GM19395 (cell line): ENCODE data around the gene SALL4.
"Not testable (repeated sequence)": the region's sequence is repeated elsewhere in the genome, so short reads cannot be mapped to it uniquely, and the experiment has no call there.

Experiments used
- ATAC-seq: cut with Tn5 transposase; IDR thresholded peaks from one replicate; pipeline ENCODE4 v1.9.1; 2021; ENCODE audit warnings: mild to moderate bottlenecking, moderate library complexity; ENCODE audit not compliant: unreplicated experiment

The SALL4 gene

GRCh38 chr20:51802170-51802751, at the start of gene SALL4:
TSS of gene SALL4 (minus strand) at chr20:51802521. CDS start at chr20:51802408, 113 bp downstream.
- ATAC-seq, result no peak

- no peak for ATAC-seq
These were observed 46.0 kb upstream of the SALL4 start for GRCh38 chr20:51848346-51848745.

GRCh38 chr20:51840865-51841264, 38.5 kb upstream of the SALL4 start:
- ATAC-seq, result no peak

GRCh38 chr20:51837876-51838420, 35.6 kb upstream of the SALL4 start:
- ATAC-seq, result no peak

GRCh38 chr20:51837436-51837835, 35.1 kb upstream of the SALL4 start:
- ATAC-seq, result no peak

- ATAC-seq, result no peak
These were observed 31.0 kb upstream of the SALL4 start for GRCh38 chr20:51833326-51833725.

DNA sequence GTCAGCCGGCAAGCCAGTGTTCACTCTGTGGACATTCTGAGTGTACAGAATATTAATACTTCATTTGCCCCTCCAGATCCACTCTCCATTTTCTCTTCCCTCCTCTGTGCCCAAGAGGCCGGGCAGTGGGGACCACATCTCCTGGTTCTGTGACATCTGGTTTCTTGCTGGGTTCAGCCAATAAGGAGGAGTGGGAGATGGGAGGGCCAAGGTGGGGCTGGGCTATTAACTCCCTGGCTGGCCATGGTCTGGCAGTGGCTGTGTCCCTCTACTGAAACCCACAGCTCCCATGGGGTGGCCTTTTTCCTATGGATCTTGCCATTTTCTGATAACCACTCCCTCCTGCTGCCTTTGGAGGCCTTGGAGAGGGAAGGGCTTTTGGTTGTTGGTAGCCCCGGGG, 30.0 kb upstream of the SALL4 start:
- ATAC-seq, result no peak

GRCh38 chr20:51831866-51832265, 29.5 kb upstream of the SALL4 start:
- ATAC-seq, result no peak

GRCh38 chr20:51830538-51830937, 28.2 kb upstream of the SALL4 start:
- ATAC-seq, result no peak

DNA sequence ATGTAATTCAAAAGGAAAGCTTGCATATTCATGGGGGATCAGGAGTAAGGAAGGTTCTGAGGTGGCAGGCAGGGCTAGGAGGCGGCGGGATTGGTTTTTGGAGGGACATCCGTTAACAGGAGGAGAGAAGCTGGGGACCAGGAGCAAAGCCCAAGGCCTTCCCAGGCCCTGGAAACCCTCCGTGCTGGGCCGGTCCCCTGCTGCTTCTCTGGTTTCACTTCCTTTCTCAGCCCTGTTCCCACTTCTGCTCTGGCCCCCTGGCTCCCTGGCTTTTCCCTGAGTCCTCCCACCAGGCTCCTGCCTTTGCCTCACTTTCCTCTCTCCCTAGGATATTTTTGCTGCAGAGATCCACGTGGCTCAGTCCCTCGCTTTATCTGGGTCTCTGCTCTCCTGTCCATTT, 26.4 kb upstream of the SALL4 start:
- no peak for ATAC-seq

GRCh38 chr20:51826372-51826771, 24.1 kb upstream of the SALL4 start:
- ATAC-seq, result no peak

GRCh38 chr20:51818479-51819008, 16.2 kb upstream of the SALL4 start:
- ATAC-seq, result no peak

- ATAC-seq, result not testable (repeated sequence)
These were observed 14.5 kb upstream of the SALL4 start for GRCh38 chr20:51816856-51817255.

DNA sequence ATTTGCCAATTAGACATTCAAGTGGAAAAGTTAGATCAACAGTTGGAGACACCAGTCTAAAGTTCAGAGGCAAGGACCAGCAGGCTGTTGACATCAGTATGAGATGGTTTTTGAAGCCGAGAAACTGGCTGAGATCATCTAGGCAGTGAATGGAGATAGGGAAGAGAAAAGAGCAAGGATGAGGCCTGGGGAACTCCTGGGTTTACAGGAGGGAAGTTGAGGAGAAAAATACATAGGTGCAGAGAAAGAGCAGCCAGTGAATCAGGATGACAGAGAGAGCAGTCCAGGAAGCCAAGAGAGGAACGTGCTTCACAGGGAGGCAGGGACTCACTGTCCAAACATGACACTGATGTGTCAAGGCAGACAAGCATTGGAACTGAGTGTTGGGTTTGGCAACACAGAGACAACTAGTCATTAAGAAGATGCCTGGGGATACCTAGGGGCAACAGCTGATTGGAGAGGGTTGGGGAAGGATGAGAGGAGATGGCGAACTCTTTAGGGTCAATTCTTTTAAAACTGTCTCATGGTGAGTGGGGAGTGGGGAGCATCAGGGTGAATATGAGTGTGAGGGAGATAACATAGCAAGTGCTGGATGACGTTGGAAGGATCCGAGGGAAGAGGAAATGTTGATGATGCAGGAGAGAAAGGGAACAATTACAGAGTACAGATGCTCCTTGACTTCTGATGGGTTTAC, 13.2 kb upstream of the SALL4 start:
- ATAC-seq, result no peak

DNA sequence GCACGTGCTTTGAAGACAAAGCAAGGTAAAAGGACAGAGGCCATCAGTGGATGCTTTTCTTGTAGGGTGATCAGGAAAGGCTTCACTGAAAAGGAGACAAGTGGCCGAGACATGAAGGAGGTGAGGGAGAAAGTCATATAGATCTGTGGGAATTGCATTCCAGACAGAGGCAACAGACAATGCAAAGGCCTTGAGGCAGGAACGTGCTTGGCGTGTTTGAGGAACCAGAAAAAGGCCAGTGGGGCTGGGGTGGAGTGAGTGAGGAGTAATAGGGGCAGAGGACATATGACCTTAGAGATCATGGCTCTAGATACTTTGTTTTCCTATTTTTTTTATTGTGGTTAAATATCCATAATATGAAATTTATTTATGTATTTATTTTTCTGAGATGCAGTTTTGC, 10.5 kb upstream of the SALL4 start:
- no peak for ATAC-seq

GRCh38 chr20:51811514-51812128, 9.3 kb upstream of the SALL4 start:
- ATAC-seq, result no peak

- ATAC-seq, result no peak
These were observed 8.7 kb upstream of the SALL4 start for GRCh38 chr20:51811042-51811355.

DNA sequence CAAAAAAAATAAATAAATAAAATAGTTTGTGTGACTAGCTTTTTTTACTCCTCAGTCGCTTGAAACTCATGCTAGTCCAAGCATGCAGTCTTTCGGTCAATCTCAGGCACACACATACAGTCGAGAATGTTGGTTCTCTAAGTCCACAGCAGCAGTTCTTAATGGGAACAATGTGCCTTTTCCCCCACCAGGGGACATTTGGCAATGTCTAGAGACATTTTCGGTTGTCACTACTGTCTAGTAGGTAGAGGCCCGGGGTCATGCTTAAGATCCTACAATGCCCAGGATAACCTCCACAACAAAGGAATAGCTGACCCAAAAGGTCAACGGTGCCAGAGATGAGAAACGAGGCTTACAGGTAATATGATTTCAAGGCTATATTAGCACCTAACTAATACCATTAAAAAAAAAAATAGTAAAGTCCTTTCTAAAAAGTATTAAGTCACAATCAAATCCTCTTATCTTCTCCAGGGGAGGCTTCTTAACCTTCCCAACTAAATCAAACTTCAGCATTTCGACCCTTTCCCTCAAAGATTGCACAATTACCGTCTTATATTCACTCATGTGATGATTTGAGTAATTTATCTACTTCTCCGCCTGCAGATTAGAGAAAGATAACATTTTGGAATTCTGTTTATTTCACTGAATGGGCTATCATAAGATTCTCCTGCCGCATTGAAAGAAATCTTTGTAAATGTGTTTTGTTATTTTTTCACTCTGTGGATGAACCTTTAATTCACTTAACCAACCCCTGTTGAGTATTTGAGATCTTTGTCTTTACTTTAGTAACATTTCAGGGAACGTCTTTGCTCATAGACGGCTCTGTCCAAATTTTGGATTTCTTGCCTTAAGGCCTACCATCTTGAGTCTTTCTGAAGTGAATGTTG, 8.1 kb upstream of the SALL4 start:
- no peak for ATAC-seq

GRCh38 chr20:51807720-51808250, 5.5 kb upstream of the SALL4 start:
- ATAC-seq, result no peak

- ATAC-seq, result no peak
These were observed 2.4 kb upstream of the SALL4 start for GRCh38 chr20:51804754-51805153.
